Hair follicle dermal papilla cell (primary cell): ENCODE results near the gene CAV1. TPM values are rescaled to one million over a fixed set of nuclear protein-coding genes. Genes with fewer than 3 reads are reported as not detected.

Source experiments
- small RNA-seq: library from RNA; depleted of rRNA; stranded (forward); fragments of <200 nt; gene quantifications from one replicate; pipeline ENCODE3, GENCODE V24; 2012
- total RNA-seq: library from RNA; depleted of rRNA; stranded (reverse); fragments of >200 nt; gene quantifications from 2 replicates; pipeline ENCODE4 v1.2.3, GENCODE V29; 2012

CAV1 gene, protein sequence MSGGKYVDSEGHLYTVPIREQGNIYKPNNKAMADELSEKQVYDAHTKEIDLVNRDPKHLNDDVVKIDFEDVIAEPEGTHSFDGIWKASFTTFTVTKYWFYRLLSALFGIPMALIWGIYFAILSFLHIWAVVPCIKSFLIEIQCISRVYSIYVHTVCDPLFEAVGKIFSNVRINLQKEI
- total RNA-seq: 656 and 917 TPM in 2 replicates

DNA sequence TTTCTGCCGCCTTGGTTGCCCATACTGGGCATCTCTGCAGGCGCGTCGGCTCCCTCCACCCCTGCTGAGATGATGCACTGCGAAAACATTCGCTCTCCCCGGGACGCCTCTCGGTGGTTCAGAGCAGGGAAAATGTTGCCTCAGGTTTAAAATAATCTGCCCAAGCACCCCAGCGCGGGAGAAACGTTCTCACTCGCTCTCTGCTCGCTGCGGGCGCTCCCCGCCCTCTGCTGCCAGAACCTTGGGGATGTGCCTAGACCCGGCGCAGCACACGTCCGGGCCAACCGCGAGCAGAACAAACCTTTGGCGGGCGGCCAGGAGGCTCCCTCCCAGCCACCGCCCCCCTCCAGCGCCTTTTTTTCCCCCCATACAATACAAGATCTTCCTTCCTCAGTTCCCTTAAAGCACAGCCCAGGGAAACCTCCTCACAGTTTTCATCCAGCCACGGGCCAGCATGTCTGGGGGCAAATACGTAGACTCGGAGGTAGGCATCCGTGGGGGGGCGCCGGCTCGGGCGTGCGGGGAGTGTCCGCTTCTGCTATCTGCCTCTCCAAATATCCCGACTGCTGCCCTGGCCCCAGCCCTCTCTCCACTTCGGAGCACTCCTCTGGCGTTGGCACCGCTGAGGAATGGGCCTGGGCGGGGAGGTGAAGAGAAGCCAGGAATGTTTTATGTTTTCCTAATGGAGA lies at the start of gene CAV1:
CAV1 (plus strand) TSS at position 428 of the 689 bp plus-strand sequence; CDS start at position 455, 27 bp downstream.

DNA sequence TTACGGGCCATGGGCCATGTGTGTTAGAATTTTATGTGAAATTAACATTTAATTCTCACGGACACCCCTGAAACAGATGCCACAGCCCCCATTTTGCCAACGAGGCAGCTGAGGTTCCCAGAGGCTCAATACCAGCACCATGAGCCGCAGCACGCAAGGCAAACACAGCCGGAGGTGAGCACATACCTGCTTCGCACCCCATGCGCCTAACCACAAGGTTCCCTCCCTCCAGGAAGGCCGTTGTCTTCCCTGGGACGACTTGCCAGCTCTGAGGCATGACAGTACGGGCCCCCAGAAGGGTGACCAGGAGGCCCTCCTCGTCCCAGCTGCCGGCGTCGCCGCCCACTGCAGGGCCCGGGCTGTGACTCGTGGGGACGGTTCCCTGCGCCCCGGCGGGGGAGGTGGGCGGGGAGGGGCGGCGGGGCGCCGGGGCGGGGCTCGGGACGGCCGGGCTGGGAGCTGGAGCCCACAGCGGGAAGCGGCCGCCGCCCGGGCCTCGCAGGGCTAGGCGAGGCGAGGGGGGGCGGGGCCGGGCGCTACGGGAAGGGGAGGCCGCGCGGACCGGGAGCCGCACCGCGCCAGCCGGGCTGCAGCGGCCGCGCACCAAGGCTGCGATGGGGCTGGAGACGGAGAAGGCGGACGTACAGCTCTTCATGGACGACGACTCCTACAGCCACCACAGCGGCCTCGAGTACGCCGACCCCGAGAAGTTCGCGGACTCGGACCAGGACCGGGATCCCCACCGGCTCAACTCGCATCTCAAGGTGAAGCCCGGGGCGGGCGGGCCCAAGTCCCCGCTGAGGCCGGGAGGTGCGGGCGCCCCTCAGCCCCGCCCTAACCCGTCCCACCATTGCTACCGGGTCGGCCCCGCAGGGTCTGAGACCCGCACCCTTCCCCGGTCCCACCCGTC lies 25.4 kb upstream of the CAV1 start, which contains the start of gene CAV2:
CAV2 (plus strand) TSS at position 571 of the 910 bp plus-strand sequence; CDS start at position 615, 44 bp downstream.

Small RNA genes lying within 50 kb of the gene (small RNA-seq; reads per million reads assigned to genes)
- gene AC006159.2: not detected

Other genes starting within 250 kb of the CAV1 start
- 107 and 113 TPM in 2 replicates for gene CAV2, start 25.3 kb upstream of the CAV1 start, total RNA-seq
- 21.4 and 33.5 TPM in 2 replicates for gene MET, start 147.2 kb downstream of the CAV1 start, total RNA-seq